ENCODE data around the gene CLIP3.

CLIP3 gene

GRCh38 chr19:36008336-36008978, 24.2 kb downstream of the CLIP3 start, which contains the start of gene SYNE4:
Gene SYNE4, minus strand, starts transcription at chr19:36008813. Its CDS starts 132 bp downstream, at chr19:36008681.
- Histone ChIP-seq H2BK12ac (ENCODE audit: low read length) (peak within 1 kb of the TSS; percentile 78), H2BK15ac (ENCODE audit: low read length) (peak within 1 kb of the TSS; percentile 93), H3K9ac (ENCODE audit: low read depth, low read length, poor library complexity) (peak within 1 kb of the TSS; percentile 90), H3K79me1 (ENCODE audit: low read depth, low read length) (peaks cover 15% of the 10 kb centered on the region), H3K14ac (ENCODE audit: low read length) (peak within 1 kb of the TSS; percentile 5), H2BK5ac (ENCODE audit: low read length) (peak within 1 kb of the TSS; percentile 39), H3K23ac (ENCODE audit: low read depth, low read length, poor library complexity) (peak within 1 kb of the TSS; percentile 97), H3K27me3 (ENCODE audit: control insufficient read depth in 3 of 3, insufficient read depth in 3 of 3, low read depth in 1 of 3, low read length in 3 of 3) (peaks cover 0 to 1% (median 0%) of the 10 kb centered on the region in 3 experiments), H3K4me1 (ENCODE audit: control insufficient read depth in 2 of 2, insufficient read depth in 1 of 2, low read depth in 1 of 2, low read length in 2 of 2) (peaks cover 5 to 15% of the 10 kb centered on the region in 2 donors), H3K18ac (ENCODE audit: low read length) (peak within 1 kb of the TSS; percentile 99), H3K9me3 (replicated peaks in 1 of 2; ENCODE audit: control insufficient read depth in 2 of 2, insufficient read depth in 1 of 2, low read depth in 1 of 2, low read length in 2 of 2) (no peaks in the 10 kb centered on the region), H3K27ac (replicated peaks; ENCODE audit: low read length) (peak within 1 kb of the TSS; percentile 28), H3K4ac (ENCODE audit: low read length) (peak within 1 kb of the TSS; percentile 55), H3K36me3 (replicated peaks in 1 of 2; ENCODE audit: control insufficient read depth in 2 of 2, insufficient read depth in 2 of 2, low read length in 2 of 2) (peaks cover 3 to 4% of the 10 kb centered on the region in 2 donors), H2AFZ (ENCODE audit: low read length) (no peak within 1 kb of the TSS), H4K8ac (ENCODE audit: low read depth, low read length) (peak within 1 kb of the TSS; percentile 100), H2BK120ac (ENCODE audit: low read depth, low read length) (peak within 1 kb of the TSS; percentile 78), H3K4me3 (ENCODE audit: low read length in 2 of 2) (peak within 1 kb of the TSS in 1 of 2 donors; percentile 78), H3K4me2 (ENCODE audit: insufficient read depth, low read length, poor library complexity, severe bottlenecking) (peak within 1 kb of the TSS; percentile 69), H4K91ac (ENCODE audit: low read depth, low read length, poor library complexity) (no peak within 1 kb of the TSS), H2AK5ac (ENCODE audit: low read depth, low read length) (peak within 1 kb of the TSS; percentile 99)
- DNase-seq (ENCODE audit: low spot score) = no peak
- no CpG with 5 or more reads among the region's 19 CpGs for WGBS, 2 donors (ENCODE audit: extremely low coverage in 2 of 2, insufficient read length in 2 of 2, insufficient replicate concordance in 1 of 2)

- Histone ChIP-seq H3K14ac (ENCODE audit: low read length) (no peak overlapping the region), H3K4me3 (ENCODE audit: low read length in 2 of 2) (no peak overlapping the region), H3K23ac (ENCODE audit: low read depth, low read length, poor library complexity) (no peak overlapping the region), H3K27me3 (ENCODE audit: control insufficient read depth in 3 of 3, insufficient read depth in 3 of 3, low read depth in 1 of 3, low read length in 3 of 3) (no peaks in the 10 kb centered on the region), H3K4me2 (ENCODE audit: insufficient read depth, low read length, poor library complexity, severe bottlenecking) (peak overlapping the region; percentile 18), H2AK5ac (ENCODE audit: low read depth, low read length) (no peak overlapping the region), H4K91ac (ENCODE audit: low read depth, low read length, poor library complexity) (no peak overlapping the region), H2AFZ (ENCODE audit: low read length) (no peak overlapping the region), H3K27ac (replicated peaks; ENCODE audit: low read length) (no peak overlapping the region), H2BK120ac (ENCODE audit: low read depth, low read length) (no peak overlapping the region), H3K4ac (ENCODE audit: low read length) (no peak overlapping the region), H3K9me3 (replicated peaks in 1 of 2; ENCODE audit: control insufficient read depth in 2 of 2, insufficient read depth in 1 of 2, low read depth in 1 of 2, low read length in 2 of 2) (no peaks in the 10 kb centered on the region), H3K4me1 (ENCODE audit: control insufficient read depth in 2 of 2, insufficient read depth in 1 of 2, low read depth in 1 of 2, low read length in 2 of 2) (peaks cover 0 to 12% of the 10 kb centered on the region in 2 donors), H4K8ac (ENCODE audit: low read depth, low read length) (peak overlapping the region; percentile 82), H3K36me3 (replicated peaks in 1 of 2; ENCODE audit: control insufficient read depth in 2 of 2, insufficient read depth in 2 of 2, low read length in 2 of 2) (peaks cover 3 to 4% of the 10 kb centered on the region in 2 donors), H2BK12ac (ENCODE audit: low read length) (peak overlapping the region; percentile 6), H2BK15ac (ENCODE audit: low read length) (peak overlapping the region; percentile 67), H3K9ac (ENCODE audit: low read depth, low read length, poor library complexity) (no peak overlapping the region), H2BK5ac (ENCODE audit: low read length) (peak overlapping the region; percentile 53), H3K18ac (ENCODE audit: low read length) (no peak overlapping the region), H3K79me1 (ENCODE audit: low read depth, low read length) (peaks cover 11% of the 10 kb centered on the region)
- no CpG with 5 or more reads among the region's 5 CpGs for WGBS, 2 donors (ENCODE audit: extremely low coverage in 2 of 2, insufficient read length in 2 of 2, insufficient replicate concordance in 1 of 2)
- DNase-seq (ENCODE audit: low spot score) = no peak
These were observed 25.7 kb downstream of the CLIP3 start for GRCh38 chr19:36006955-36007354.

GRCh38 chr19:36003284-36003683, 29.4 kb downstream of the CLIP3 start:
- H3K18ac ChIP-seq (ENCODE audit: low read length) = no peak overlapping the region
- H2BK5ac ChIP-seq (ENCODE audit: low read length) = no peak overlapping the region
- H3K9ac ChIP-seq (ENCODE audit: low read depth, low read length, poor library complexity) = no peak overlapping the region
- H4K8ac ChIP-seq (ENCODE audit: low read depth, low read length) = no peak overlapping the region
- no peak overlapping the region for H2BK15ac ChIP-seq (ENCODE audit: low read length)
- no peak overlapping the region for H2AK5ac ChIP-seq (ENCODE audit: low read depth, low read length)
- peaks cover 0 to 2% (median 0%) of the 10 kb centered on the region in 3 experiments for H3K27me3 ChIP-seq (ENCODE audit: control insufficient read depth in 3 of 3, insufficient read depth in 3 of 3, low read depth in 1 of 3, low read length in 3 of 3)
- H3K23ac ChIP-seq (ENCODE audit: low read depth, low read length, poor library complexity) = peak overlapping the region; percentile 65
- H3K4me1 ChIP-seq (ENCODE audit: control insufficient read depth in 2 of 2, insufficient read depth in 1 of 2, low read depth in 1 of 2, low read length in 2 of 2) = no peaks in the 10 kb centered on the region
- no peaks in the 10 kb centered on the region for H3K9me3 ChIP-seq (replicated peaks in 1 of 2; ENCODE audit: control insufficient read depth in 2 of 2, insufficient read depth in 1 of 2, low read depth in 1 of 2, low read length in 2 of 2)
- peak overlapping the region; percentile 10 for H2BK12ac ChIP-seq (ENCODE audit: low read length)
- peaks cover 8 to 16% of the 10 kb centered on the region in 2 donors for H3K36me3 ChIP-seq (replicated peaks in 1 of 2; ENCODE audit: control insufficient read depth in 2 of 2, insufficient read depth in 2 of 2, low read length in 2 of 2)
- no peak overlapping the region for H2BK120ac ChIP-seq (ENCODE audit: low read depth, low read length)
- no peak overlapping the region for H2AFZ ChIP-seq (ENCODE audit: low read length)
- peak overlapping the region; percentile 53 for H4K91ac ChIP-seq (ENCODE audit: low read depth, low read length, poor library complexity)
- no peak overlapping the region for H3K14ac ChIP-seq (ENCODE audit: low read length)
- no peak overlapping the region for H3K4me2 ChIP-seq (ENCODE audit: insufficient read depth, low read length, poor library complexity, severe bottlenecking)
- no peak overlapping the region for H3K4ac ChIP-seq (ENCODE audit: low read length)
- peaks cover 11% of the 10 kb centered on the region for H3K79me1 ChIP-seq (ENCODE audit: low read depth, low read length)
- no peak overlapping the region for H3K4me3 ChIP-seq (ENCODE audit: low read length in 2 of 2)
- DNase-seq (ENCODE audit: low spot score) = no peak
- no peak overlapping the region for H3K27ac ChIP-seq (replicated peaks; ENCODE audit: low read length)
- no CpG with 5 or more reads among the region's 4 CpGs for WGBS, 2 donors (ENCODE audit: extremely low coverage in 2 of 2, insufficient read length in 2 of 2, insufficient replicate concordance in 1 of 2)

- H3K27me3 ChIP-seq (ENCODE audit: control insufficient read depth in 3 of 3, insufficient read depth in 3 of 3, low read depth in 1 of 3, low read length in 3 of 3) = peaks cover 0 to 2% (median 0%) of the 10 kb centered on the region in 3 experiments
- no peak overlapping the region for H2BK120ac ChIP-seq (ENCODE audit: low read depth, low read length)
- no peak overlapping the region for H2AK5ac ChIP-seq (ENCODE audit: low read depth, low read length)
- DNase-seq (ENCODE audit: low spot score) = no peak
- no peak overlapping the region for H3K18ac ChIP-seq (ENCODE audit: low read length)
- no peak overlapping the region for H3K9ac ChIP-seq (ENCODE audit: low read depth, low read length, poor library complexity)
- H2BK15ac ChIP-seq (ENCODE audit: low read length) = no peak overlapping the region
- no CpG with 5 or more reads among the region's 3 CpGs for WGBS, 2 donors (ENCODE audit: extremely low coverage in 2 of 2, insufficient read length in 2 of 2, insufficient replicate concordance in 1 of 2)
- no peak overlapping the region for H3K4ac ChIP-seq (ENCODE audit: low read length)
- H3K4me2 ChIP-seq (ENCODE audit: insufficient read depth, low read length, poor library complexity, severe bottlenecking) = no peak overlapping the region
- H3K23ac ChIP-seq (ENCODE audit: low read depth, low read length, poor library complexity) = no peak overlapping the region
- no peak overlapping the region for H2BK12ac ChIP-seq (ENCODE audit: low read length)
- peaks cover 12% of the 10 kb centered on the region for H3K79me1 ChIP-seq (ENCODE audit: low read depth, low read length)
- no peak overlapping the region for H2BK5ac ChIP-seq (ENCODE audit: low read length)
- no peak overlapping the region for H2AFZ ChIP-seq (ENCODE audit: low read length)
- H3K4me3 ChIP-seq (ENCODE audit: low read length in 2 of 2) = no peak overlapping the region
- H3K9me3 ChIP-seq (replicated peaks in 1 of 2; ENCODE audit: control insufficient read depth in 2 of 2, insufficient read depth in 1 of 2, low read depth in 1 of 2, low read length in 2 of 2) = no peaks in the 10 kb centered on the region
- no peak overlapping the region for H4K8ac ChIP-seq (ENCODE audit: low read depth, low read length)
- H3K36me3 ChIP-seq (replicated peaks in 1 of 2; ENCODE audit: control insufficient read depth in 2 of 2, insufficient read depth in 2 of 2, low read length in 2 of 2) = peaks cover 10 to 23% of the 10 kb centered on the region in 2 donors
- H3K4me1 ChIP-seq (ENCODE audit: control insufficient read depth in 2 of 2, insufficient read depth in 1 of 2, low read depth in 1 of 2, low read length in 2 of 2) = no peaks in the 10 kb centered on the region
- H4K91ac ChIP-seq (ENCODE audit: low read depth, low read length, poor library complexity) = no peak overlapping the region
- no peak overlapping the region for H3K14ac ChIP-seq (ENCODE audit: low read length)
- no peak overlapping the region for H3K27ac ChIP-seq (replicated peaks; ENCODE audit: low read length)
These were observed 31.1 kb downstream of the CLIP3 start for GRCh38 chr19:36001605-36002004.

Data from neuronal stem cell (in vitro differentiated cells).